GM12875 (cell line): Measurements from ENCODE around the gene MAP7.

Source experiments
- H3K4me3 ChIP-seq: one replicate; pipeline ENCODE4 v1.5.1; 2011; ENCODE audit warnings: low read depth, low read length, control low read depth
- TF ChIP-seq, protein P1 (sequence below): IDR thresholded peaks from 2 replicates; pipeline ENCODE4 v1.5.1; 2011; ENCODE audit warnings: low read depth, mild to moderate bottlenecking, control low read depth, inconsistent platforms, low read length, moderate library complexity, borderline replicate concordance; ENCODE audit not compliant: insufficient read depth

Gene MAP7

GRCh38 chr6:136508725-136509392 lies 41.4 kb downstream of the MAP7 start:
- TF ChIP-seq, protein P1, sequence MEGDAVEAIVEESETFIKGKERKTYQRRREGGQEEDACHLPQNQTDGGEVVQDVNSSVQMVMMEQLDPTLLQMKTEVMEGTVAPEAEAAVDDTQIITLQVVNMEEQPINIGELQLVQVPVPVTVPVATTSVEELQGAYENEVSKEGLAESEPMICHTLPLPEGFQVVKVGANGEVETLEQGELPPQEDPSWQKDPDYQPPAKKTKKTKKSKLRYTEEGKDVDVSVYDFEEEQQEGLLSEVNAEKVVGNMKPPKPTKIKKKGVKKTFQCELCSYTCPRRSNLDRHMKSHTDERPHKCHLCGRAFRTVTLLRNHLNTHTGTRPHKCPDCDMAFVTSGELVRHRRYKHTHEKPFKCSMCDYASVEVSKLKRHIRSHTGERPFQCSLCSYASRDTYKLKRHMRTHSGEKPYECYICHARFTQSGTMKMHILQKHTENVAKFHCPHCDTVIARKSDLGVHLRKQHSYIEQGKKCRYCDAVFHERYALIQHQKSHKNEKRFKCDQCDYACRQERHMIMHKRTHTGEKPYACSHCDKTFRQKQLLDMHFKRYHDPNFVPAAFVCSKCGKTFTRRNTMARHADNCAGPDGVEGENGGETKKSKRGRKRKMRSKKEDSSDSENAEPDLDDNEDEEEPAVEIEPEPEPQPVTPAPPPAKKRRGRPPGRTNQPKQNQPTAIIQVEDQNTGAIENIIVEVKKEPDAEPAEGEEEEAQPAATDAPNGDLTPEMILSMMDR: no peak
- no peak overlapping the region for H3K4me3 ChIP-seq

GRCh38 chr6:136506124-136506799 lies 44.0 kb downstream of the MAP7 start:
- no peak overlapping the region for H3K4me3 ChIP-seq
- TF ChIP-seq, protein P1: no peak

DNA sequence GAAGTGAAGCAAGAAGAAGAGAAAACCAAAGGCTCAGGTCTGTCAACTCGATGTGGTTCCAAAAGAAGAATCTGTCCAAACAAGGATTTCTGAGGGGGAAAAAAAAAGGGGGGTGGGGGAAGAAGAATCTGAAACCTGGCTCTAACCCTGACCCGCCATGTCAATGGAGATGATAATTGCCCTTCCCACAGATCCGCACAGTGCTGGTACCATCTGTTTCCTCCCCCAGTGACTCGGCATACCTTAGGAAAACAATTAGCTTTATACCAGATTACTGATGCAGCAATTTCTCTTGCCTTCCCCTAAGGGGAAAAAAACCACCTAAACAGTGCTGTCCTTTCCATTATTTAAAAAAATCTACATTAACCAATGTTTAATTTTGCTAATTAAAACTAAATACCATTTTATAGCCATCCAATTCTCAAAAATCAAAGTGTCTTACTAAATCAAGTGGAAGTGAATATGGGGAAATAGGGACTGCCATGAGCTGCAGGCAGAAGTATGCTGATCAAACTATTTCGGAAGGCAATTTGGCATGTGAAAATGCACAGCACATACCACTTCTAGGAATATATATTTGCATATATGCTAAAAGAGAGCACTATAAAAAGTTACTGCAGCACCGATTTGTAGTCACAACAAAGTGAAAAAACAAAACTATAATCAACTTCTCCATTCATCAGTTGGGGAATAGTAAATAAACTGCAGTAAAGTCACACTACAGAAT lies 46.8 kb downstream of the MAP7 start:
- no peak overlapping the region for H3K4me3 ChIP-seq

DNA sequence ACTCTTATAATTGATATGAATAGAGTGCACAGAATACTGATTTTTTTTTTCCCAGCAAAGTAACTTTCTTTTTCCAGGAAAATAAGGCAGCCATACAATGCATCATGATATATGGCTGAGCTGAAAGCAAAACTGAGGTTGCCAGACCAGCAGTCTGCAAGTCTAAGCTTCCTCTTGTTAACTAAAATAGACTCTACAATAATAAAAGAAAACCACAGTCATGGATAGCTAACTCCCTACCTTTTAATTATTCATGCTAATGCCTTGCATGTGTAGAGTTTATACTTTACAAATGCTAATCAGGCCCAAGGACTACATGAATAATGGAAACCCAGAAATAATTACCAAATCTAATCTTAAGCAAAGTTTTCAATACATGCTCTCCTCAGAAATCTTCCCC lies 47.4 kb downstream of the MAP7 start:
- no peak overlapping the region for H3K4me3 ChIP-seq
- TF ChIP-seq, protein P1: no peak

More for the DNA sequence above, 46.8 kb downstream of the MAP7 start:
- TF ChIP-seq, protein P1: no peak

DNA sequence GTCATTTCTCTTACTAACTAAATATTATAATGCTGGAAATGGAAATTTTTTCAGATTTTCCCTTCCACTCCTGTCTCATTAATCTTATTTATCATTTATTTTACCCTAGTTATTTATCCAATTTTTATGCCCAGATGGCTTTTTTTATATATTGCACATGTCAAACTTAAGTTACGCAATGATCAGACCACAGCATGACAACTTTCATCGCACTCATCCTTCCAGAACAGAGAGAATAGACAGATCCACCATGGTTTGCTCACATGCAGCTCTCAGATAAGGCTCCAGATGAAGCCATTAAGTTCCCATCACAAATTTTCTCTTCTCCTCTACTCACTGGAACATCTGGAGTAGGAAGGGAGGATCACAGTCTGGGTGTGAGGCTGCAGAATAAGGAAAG lies 48.7 kb downstream of the MAP7 start:
- TF ChIP-seq, protein P1: no peak
- H3K4me3 ChIP-seq: no peak overlapping the region

DNA sequence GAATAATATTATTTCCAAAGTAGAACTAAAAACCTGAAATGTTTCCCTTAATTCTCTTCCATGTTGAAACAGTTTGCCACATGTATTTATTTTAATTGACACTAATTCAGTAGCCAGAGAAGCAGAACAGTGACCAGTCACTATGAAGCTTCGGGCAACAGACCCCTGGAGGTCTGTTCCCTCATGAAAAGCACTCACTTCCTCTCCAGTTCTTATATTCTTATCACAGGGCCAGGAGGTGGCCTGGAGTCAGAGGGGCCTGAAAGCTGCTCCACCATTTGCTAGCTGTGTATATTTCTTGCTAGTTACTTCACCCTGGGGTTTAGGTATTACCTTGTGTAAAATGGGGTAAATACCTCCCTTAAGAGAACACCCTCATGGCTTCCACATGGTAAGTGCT lies 49.1 kb downstream of the MAP7 start:
- no peak overlapping the region for H3K4me3 ChIP-seq

More for the DNA sequence above, 49.1 kb downstream of the MAP7 start:
- TF ChIP-seq, protein P1: no peak
